Measurements from ENCODE around the gene WDR53. TPM values are rescaled to one million over a fixed set of nuclear protein-coding genes. Genes with fewer than 3 reads are reported as not detected.

The WDR53 gene
- total RNA-seq, 4 donors from 2014 or later = 1.6 to 11.5 (median 5.9) TPM

DNA sequence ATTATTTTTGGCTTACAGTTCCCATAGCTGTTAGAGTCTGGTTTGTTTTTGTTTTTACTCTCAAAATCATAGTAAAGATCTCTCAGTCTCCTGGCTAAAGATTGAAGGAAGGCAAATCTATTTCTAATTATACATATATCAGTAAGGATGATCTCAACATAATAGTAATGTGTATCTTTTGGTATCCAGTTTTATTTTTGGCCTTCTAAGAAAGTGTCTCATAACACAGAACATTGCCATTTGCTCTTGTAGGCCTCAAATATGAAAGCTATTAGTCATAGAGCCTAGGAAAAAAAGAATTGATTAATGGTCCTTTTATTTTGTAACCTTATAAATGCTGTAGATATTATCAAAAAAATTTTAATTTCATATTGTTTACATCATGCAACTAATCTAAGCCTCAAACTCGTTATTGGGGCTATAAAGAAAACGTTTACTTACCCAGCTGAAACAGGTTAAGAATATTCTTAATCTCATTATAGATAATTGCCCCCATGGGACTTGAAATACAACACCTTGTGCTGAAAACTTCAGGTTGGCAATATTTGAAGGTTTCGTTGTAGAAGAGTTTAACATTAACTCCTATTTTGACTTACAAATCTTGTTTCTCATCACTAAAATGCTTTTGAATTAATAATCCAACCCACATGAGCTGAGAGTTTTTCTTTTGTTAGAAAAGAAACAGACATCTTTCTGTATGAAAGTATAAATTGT, 16.8 kb upstream of the WDR53 start:
- TF ChIP-seq, protein P1, sequence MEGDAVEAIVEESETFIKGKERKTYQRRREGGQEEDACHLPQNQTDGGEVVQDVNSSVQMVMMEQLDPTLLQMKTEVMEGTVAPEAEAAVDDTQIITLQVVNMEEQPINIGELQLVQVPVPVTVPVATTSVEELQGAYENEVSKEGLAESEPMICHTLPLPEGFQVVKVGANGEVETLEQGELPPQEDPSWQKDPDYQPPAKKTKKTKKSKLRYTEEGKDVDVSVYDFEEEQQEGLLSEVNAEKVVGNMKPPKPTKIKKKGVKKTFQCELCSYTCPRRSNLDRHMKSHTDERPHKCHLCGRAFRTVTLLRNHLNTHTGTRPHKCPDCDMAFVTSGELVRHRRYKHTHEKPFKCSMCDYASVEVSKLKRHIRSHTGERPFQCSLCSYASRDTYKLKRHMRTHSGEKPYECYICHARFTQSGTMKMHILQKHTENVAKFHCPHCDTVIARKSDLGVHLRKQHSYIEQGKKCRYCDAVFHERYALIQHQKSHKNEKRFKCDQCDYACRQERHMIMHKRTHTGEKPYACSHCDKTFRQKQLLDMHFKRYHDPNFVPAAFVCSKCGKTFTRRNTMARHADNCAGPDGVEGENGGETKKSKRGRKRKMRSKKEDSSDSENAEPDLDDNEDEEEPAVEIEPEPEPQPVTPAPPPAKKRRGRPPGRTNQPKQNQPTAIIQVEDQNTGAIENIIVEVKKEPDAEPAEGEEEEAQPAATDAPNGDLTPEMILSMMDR (IDR thresholded peaks at IDR 0.05; ENCODE audit: low read depth) = no peak

DNA sequence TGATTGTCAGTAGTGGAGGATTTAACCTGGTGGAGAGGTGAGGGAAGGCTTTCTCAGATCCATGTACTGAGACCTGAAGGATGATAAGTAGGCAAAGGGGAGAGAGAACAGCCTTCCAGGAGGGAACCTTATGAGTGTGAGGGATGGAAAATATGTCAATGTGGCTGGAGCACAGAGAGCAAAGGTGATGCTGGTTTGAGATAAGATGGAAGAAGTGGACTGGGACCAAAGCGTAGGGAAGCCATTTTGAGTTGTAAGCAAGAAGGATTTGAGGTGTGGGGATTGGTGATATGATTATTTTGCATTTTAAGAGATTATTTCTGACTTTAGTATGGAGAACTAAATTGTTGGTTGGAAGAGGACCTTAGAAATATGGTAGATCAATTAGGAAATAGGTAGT, 4.0 kb upstream of the WDR53 start:
- TF ChIP-seq, protein P1 (IDR thresholded peaks at IDR 0.05; ENCODE audit: low read depth) = no peak

DNA sequence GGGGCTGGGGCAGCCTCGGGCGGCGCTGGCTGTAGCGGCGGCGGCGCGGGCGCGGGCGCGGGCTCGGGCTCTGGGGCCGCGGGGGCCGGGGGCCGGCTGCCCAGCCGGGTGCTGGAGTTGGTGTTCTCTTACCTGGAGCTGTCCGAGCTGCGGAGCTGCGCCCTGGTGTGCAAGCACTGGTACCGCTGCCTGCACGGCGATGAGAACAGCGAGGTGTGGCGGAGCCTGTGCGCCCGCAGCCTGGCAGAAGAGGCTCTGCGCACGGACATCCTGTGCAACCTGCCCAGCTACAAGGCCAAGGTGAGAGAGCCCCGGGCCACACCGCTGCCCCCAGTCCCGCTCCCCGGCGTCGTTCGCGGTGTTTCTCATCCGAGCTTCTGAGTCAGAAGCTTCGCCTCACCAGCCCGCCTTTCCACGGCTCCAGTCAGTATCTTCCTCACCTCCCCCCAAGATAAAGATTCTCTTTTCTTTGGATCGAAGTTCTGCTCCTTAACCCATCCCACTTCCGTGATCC, 706 bp upstream of the WDR53 start:
- TF ChIP-seq, protein P1 (IDR thresholded peaks at IDR 0.05; ENCODE audit: low read depth) = no peak

DNA sequence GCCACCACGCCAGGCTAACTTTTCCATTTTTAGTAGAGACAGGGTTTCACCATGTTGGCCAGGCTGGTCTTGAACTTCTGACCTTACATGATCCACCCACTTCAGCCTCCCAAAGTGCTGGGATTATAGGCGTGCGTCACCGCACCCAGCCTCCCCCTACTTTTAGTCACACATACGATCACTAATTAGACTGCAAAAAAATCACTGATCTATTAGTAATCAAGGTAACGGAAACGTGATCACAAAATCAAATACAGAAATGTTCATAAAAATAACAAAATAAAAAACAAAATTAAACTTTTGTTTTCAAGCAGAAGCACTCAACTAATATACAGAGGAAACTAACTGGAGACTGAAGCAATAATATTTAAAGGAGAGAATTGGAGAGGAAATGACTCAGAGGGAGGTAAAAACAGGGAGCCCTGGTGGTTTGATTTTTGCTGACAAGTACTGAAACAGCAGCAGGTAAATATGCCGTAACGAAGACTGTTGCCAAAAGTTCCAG, 4.6 kb downstream of the WDR53 start:
- TF ChIP-seq, protein P1 (IDR thresholded peaks at IDR 0.05; ENCODE audit: low read depth) = no peak

DNA sequence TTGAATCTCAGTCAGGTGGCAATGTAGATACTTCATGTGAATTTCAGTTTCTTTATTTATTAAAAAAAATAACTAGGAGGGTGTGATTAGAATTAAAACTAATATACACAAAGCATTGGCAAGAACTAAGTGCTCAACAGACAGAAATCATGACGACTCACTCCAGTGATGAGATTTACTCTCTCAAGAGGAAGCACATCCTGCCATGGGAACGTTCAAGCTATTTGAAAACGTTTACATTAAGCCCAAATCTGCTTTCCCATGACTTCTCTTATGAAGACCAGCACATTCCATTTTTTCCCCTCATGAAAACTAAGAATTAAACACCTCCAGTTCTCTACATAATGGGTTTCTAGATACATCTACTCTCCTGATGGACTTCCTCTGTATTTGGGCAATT, 8.5 kb downstream of the WDR53 start:
- TF ChIP-seq, protein P1 (IDR thresholded peaks at IDR 0.05; ENCODE audit: low read depth) = no peak

DNA sequence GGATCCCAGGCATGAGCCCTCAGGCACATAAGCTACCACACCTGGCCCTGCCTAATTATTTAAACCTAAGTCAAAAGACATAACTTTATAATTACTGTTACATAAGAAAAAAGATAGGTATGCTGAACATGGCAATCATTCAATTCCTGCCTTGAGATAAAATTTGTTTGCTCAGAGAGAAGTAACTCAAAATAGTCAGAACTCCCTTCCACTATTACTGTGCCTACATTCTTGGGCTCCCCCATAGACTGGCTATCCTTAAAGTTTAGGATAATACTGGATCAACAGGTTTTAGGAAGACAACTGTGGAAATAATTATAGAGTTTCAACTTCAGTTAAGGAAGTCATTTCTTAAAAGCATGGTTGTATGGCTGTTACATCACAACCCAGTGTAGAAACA, 9.9 kb downstream of the WDR53 start:
- TF ChIP-seq, protein P1 (IDR thresholded peaks at IDR 0.05; ENCODE audit: low read depth) = no peak

DNA sequence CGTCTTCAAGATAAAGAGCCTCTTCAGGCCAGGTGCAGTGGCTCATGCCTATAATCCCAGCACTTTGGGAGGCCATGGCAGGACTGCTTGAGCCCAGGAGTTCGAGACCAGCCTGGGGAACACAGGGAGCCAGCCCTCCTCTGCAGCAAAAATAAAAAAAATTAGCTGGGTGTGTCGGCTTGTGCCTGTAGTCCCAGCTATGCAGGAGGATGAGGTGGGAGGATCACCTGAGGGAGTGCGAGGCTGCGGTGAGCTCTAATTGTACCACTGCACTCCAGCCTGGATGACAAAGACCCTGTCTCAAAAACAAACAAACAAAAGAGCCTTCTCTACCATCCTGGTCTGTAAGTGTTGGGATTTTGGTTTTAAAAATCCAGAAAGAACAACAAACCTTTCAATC, 11.1 kb downstream of the WDR53 start:
- TF ChIP-seq, protein P1 (IDR thresholded peaks at IDR 0.05; ENCODE audit: low read depth) = no peak

Measured in subcutaneous adipose tissue (tissue), 4 donors.